IPS-18a (cell line): ENCODE measurements around the gene SPEM2.

ENCODE experiments used
- H3K27ac ChIP-seq: one replicate; pipeline ENCODE4 v1.5.1; 2013; ENCODE audit warnings: low read length
- H3K27me3 ChIP-seq: one replicate; pipeline ENCODE4 v1.6.1; 2013; ENCODE audit warnings: mild to moderate bottlenecking, low read length; ENCODE audit not compliant: control insufficient read depth, insufficient read depth
- H3K36me3 ChIP-seq: one replicate; pipeline ENCODE4 v1.6.1; 2013; ENCODE audit warnings: low read depth, low read length; ENCODE audit not compliant: control insufficient read depth
- H3K4me1 ChIP-seq: one replicate; pipeline ENCODE4 v1.6.1; 2013; ENCODE audit warnings: low read depth, low read length; ENCODE audit not compliant: control insufficient read depth
- H3K4me3 ChIP-seq: one replicate; pipeline ENCODE4 v1.5.1; 2013; ENCODE audit warnings: low read length
- H3K9ac ChIP-seq: one replicate; pipeline ENCODE4 v1.6.1; 2013; ENCODE audit warnings: mild to moderate bottlenecking, low read length, moderate library complexity
- H3K9me3 ChIP-seq: one replicate; pipeline ENCODE4 v1.6.1; 2013; ENCODE audit warnings: low read depth, low read length; ENCODE audit not compliant: control insufficient read depth

Gene SPEM2

DNA sequence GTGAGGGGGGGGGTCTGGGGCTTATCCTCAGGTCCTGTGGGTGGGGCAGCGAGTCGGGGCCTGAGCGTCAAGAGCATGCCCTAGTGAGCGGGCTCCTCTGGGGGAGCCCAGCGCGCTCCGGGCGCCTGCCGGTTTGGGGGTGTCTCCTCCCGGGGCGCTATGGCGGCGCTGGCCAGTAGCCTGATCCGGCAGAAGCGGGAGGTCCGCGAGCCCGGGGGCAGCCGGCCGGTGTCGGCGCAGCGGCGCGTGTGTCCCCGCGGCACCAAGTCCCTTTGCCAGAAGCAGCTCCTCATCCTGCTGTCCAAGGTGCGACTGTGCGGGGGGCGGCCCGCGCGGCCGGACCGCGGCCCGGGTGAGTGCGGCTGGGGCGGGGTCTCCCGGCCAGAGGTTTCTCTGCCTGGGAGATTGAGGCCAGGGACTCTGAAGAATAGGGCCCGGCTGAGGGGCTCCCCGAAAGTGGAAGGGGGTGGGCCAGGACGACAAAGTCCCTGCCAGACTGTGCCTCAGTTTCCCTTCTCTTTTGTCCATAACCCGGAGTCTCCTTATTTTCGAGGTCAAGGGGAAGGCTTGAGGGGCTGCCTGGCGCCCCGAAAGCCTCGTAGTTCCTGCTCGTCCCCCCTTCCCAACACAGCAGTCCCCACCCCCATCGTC, 14.2 kb downstream of the SPEM2 start, which contains the start of gene FGF11:
Gene FGF11 (plus strand): TSS at position 51 of the 651 bp plus-strand sequence. CDS start 109 bp downstream, at position 160.
- Histone ChIP-seq H3K4me1 (peaks cover 23% of the 10 kb centered on the region), H3K27ac (peak within 1 kb of the TSS; percentile 70), H3K27me3 (peaks cover 72% of the 10 kb centered on the region), H3K4me3 (peak within 1 kb of the TSS; percentile 91), H3K36me3 (no peaks in the 10 kb centered on the region), H3K9ac (peak within 1 kb of the TSS; percentile 85), H3K9me3 (no peaks in the 10 kb centered on the region)

DNA sequence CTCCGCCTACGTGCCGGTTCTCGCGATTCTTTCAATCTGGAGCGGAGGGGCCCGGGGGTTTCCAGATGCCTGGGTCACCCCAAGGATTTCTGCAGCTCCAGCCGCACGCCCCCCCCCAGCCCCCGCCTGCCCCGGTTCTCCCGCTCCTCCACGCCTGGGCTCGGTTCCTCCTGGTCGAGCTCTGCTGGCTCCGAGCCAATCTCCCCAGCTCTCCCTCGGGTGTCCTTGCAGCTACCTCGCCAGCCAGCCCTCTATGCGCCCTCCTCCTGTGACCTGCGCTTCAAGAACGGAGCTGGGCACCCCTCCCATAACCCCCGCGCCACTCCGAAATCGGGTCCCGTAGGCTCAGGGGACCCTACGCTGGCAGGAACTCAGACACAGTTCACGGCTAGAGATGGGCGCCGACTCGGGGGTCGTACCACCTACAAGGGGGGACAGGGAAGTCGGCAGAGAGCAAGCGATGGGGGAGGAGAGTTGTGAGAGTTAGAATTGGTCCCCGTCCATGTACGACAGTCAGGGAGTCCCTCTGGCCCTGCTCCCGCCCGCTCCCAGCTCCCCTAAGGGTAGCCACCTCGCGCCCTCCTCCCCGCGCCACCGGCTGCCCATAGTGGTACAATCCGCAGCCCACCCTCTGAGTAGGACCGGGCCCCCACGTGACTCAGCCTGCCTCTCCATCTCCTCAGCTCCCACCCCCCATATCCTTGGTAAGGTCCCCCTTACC, 14.9 kb downstream of the SPEM2 start:
- Histone ChIP-seq H3K36me3 (no peaks in the 10 kb centered on the region), H3K4me3 (peak overlapping the region; percentile 91), H3K27me3 (peaks cover 72% of the 10 kb centered on the region), H3K9ac (peak overlapping the region; percentile 85), H3K27ac (peak overlapping the region; percentile 70), H3K9me3 (no peaks in the 10 kb centered on the region), H3K4me1 (peaks cover 23% of the 10 kb centered on the region)

DNA sequence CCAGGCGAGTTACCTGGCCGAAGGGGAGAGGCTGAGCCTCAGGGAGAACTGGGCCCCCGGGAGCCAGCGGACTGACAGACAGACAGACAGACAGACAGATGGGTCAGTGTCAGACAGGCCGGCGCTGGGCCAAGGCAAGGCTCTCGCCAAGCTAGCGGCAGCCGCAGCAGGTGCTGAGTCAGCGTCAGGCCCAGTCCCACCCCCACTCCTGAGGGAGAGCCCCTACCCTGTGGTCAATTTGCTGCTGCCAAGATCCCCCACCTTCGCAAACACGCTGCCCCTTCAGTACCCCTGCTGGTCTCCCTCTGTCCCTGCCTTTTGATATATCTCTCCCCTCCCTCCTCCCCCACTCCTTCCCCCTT, 15.4 kb downstream of the SPEM2 start:
- peak overlapping the region; percentile 85 for H3K9ac ChIP-seq
- peak overlapping the region; percentile 91 for H3K4me3 ChIP-seq
- peak overlapping the region; percentile 70 for H3K27ac ChIP-seq
- H3K9me3 ChIP-seq = no peaks in the 10 kb centered on the region
- no peaks in the 10 kb centered on the region for H3K36me3 ChIP-seq
- peaks cover 68% of the 10 kb centered on the region for H3K27me3 ChIP-seq
- H3K4me1 ChIP-seq = peaks cover 21% of the 10 kb centered on the region

DNA sequence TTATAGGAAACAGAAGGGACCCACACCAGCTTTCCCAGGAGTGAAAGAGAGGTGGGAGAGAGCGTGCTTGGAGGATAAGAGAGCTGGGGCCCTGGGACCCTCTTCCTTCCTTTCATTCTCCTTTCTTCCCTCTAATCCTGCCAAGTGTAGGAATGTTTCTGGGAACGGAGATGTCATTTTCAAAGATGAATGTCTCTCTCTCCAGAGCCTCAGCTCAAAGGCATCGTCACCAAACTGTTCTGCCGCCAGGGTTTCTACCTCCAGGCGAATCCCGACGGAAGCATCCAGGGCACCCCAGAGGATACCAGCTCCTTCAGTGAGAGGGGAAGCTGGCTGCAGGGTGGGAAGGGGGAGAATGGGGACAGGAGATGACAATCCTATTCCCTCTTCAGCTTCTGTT, 15.8 kb downstream of the SPEM2 start:
- Histone ChIP-seq H3K9ac (peak overlapping the region; percentile 85), H3K4me3 (peak overlapping the region; percentile 91), H3K9me3 (no peaks in the 10 kb centered on the region), H3K27me3 (peaks cover 63% of the 10 kb centered on the region), H3K27ac (no peak overlapping the region), H3K36me3 (no peaks in the 10 kb centered on the region), H3K4me1 (peaks cover 22% of the 10 kb centered on the region)

DNA sequence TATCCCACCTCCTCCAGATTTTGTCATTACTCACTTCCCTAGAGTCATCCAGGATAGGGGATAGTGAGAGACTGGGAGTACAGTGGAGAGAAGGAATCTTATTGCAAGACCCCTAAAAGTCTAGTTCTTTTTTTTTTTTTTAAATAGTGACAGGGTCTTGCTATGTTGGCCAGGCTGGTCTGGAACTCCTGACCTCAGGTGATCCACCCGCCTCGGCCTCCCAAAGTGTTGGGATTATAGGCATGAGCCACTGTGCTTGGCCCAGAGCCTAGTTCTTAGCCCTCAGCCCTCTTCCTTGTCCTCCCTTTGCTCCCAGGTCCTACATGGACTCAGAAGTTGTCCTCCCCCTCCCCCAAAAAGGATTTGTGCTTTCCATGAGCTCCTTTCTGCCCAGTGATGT, 16.7 kb downstream of the SPEM2 start:
- peaks cover 57% of the 10 kb centered on the region for H3K27me3 ChIP-seq
- no peak overlapping the region for H3K27ac ChIP-seq
- no peak overlapping the region for H3K4me3 ChIP-seq

DNA sequence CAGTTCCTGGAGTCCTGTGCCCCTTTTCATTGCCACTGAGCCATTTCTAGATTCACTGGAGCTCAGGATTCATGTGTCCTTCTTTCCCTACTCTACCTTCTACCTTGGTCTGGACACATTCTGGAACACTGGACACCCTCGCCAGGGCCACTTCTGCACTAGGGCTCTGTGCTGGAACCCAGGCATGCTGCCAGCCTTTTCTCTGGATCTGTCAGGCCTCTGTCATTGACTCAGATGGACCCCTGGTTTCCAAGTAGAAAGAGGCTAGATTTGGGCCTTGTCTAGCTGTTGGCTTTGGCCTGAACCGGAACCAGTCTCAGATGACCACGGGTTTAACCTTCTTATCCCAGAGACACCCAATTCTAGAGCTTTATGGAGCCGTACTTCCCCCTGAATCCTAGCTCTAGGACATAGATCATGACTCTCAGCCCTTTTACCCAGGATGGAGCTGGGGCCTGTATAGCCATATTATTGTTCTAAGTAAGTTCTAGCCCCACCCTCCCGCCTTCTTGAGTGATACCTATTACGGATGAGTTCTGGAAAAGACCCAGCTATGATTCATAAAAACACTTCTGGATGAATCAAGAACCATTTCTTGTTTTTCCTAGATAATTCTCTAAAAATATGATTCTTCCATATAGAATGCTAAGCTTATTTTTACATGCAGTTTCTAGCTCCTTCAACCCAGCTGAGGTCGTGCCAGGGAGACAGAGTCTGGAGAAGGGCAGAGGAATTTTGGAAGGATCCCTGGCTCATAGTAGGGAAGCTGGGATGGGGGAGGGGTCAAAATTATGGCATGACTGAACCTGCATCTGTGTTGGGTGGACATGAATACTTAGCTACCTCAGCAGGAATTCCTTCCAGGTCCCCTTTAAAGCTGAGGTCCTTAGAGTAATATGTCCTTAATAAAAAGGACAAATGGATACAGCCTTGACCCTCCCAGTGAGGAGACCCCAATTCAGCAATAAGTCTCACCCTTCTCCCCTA, 18.4 kb downstream of the SPEM2 start:
- H3K4me1 ChIP-seq = peaks cover 13% of the 10 kb centered on the region
- no peaks in the 10 kb centered on the region for H3K36me3 ChIP-seq
- H3K27me3 ChIP-seq = peaks cover 41% of the 10 kb centered on the region
- no peaks in the 10 kb centered on the region for H3K9me3 ChIP-seq
- H3K9ac ChIP-seq = no peak overlapping the region
- H3K4me3 ChIP-seq = no peak overlapping the region
- H3K27ac ChIP-seq = no peak overlapping the region

More for the DNA sequence above, 16.7 kb downstream of the SPEM2 start:
- peaks cover 21% of the 10 kb centered on the region for H3K4me1 ChIP-seq
- no peak overlapping the region for H3K9ac ChIP-seq
- no peaks in the 10 kb centered on the region for H3K36me3 ChIP-seq
- no peaks in the 10 kb centered on the region for H3K9me3 ChIP-seq

DNA sequence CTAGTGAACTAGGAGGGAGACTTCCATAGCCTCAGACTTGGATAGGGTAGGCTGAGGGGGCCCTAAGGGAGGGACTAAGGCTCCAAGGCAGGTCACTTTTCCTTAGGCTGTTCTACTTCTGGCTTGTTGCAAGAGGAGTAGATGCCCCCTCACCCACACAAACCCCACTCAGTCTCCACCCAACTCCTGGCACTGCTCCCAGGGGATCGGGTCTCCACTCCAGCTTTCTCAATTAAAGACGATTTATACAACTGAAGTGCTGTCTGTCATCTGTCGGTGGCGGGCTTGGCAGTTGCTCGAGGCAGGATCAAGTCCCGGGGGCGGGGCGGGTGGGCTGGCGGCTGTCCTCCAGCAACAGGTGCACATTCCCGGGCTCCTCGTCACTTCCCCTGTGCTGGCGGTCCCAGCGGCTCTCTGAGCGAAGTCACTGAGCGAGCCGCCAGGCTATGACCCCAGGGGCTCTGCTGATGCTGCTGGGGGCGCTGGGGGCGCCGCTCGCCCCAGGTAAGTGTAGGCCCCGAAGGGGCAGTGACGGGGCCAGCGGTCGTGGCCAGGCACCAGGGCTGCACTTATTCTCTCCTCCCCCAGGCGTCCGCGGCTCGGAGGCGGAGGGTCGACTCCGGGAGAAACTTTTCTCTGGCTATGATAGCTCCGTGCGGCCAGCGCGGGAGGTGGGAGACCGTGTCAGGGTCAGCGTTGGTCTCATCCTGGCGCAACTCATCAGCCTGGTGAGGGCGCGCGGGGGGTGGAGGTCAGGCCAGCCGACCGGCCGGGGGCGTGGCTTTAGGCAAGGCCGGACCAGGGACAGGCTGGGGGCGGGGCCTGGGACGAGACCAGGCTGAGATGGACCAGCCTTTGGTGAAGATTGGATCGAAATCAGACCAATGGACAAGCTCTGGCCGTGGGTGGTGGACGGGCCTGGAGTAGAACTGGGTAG, 19.5 kb downstream of the SPEM2 start, which contains the start of gene CHRNB1:
Gene CHRNB1 (plus strand): TSS at position 380 of the 937 bp plus-strand sequence. CDS start 67 bp downstream, at position 447.
- Histone ChIP-seq H3K36me3 (no peaks in the 10 kb centered on the region), H3K27me3 (peaks cover 29% of the 10 kb centered on the region), H3K4me1 (peaks cover 13% of the 10 kb centered on the region), H3K27ac (no peak within 1 kb of the TSS), H3K9ac (peak within 1 kb of the TSS; percentile 14), H3K9me3 (no peaks in the 10 kb centered on the region), H3K4me3 (peak within 1 kb of the TSS; percentile 67)

DNA sequence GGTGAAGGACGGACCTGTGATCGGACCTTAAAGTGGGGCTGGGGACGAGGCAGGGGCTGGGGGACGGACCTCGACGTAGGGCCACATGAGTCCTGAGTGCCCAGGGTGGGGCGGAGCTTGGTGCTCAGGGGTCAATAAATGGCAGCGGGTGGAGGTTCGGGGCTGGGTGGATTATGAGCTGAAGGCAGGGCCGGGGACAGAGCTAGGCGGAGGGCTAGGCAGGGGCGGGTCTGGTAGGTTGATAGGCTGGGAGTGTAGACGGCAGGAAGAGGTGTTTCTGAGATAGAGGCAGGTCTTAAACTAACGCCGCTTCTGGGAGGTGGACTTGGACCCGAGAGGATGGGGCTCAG, 20.2 kb downstream of the SPEM2 start:
- Histone ChIP-seq H3K4me1 (peaks cover 13% of the 10 kb centered on the region), H3K27ac (no peak overlapping the region), H3K4me3 (peak overlapping the region; percentile 67), H3K27me3 (peaks cover 29% of the 10 kb centered on the region), H3K9me3 (no peaks in the 10 kb centered on the region), H3K9ac (peak overlapping the region; percentile 14), H3K36me3 (no peaks in the 10 kb centered on the region)

DNA sequence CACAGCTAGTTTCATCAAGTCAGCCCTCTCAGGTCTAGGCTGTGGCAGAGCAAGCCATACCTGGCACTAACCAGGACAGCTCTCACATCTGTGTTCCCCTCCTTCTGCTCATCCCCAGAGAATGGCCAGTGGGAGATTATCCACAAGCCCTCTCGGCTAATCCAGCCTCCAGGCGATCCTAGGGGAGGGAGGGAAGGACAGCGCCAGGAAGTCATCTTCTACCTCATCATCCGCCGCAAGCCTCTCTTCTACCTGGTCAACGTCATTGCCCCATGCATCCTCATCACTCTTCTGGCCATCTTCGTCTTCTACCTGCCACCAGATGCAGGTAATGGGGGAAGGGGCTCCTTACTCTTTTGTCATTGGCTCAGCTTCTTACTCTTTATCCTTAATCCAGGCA, 23.0 kb downstream of the SPEM2 start:
- H3K27ac ChIP-seq = no peak overlapping the region
- no peaks in the 10 kb centered on the region for H3K36me3 ChIP-seq
- peaks cover 8% of the 10 kb centered on the region for H3K27me3 ChIP-seq
- H3K9me3 ChIP-seq = no peaks in the 10 kb centered on the region
- H3K4me3 ChIP-seq = no peak overlapping the region
- H3K9ac ChIP-seq = no peak overlapping the region
- peaks cover 5% of the 10 kb centered on the region for H3K4me1 ChIP-seq

DNA sequence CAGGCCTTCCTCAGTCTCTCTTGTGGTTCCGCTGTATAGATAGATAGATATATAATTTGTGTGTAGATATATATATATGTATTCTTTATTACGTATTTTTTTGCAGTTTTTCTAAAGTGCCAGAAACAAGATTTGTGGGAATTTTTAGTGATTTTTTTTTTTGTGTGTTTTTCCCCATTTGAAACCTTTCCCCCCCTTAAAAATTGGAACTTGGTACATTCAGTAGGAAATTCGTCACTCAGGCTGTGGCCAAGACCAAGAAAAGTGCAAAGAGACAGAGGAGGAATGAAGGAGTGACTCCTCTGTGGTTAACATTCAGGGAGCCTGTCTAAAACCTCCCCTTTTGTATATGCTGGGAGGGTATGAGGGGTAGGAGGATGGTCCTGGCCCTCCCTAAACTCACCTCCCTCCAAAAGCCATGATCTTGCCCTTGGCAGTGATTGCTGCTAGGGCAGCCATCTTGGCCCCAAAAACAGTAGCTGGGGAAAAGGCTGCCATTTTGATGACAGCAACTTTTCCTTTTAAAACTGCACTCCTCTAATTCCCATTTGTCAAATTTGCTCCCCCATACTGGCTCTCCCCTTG, 34.6 kb downstream of the SPEM2 start:
- Histone ChIP-seq H3K9ac (no peak overlapping the region), H3K27ac (no peak overlapping the region), H3K9me3 (no peaks in the 10 kb centered on the region), H3K27me3 (no peaks in the 10 kb centered on the region), H3K4me1 (peaks cover 6% of the 10 kb centered on the region), H3K4me3 (no peak overlapping the region), H3K36me3 (no peaks in the 10 kb centered on the region)
